Measurements from ENCODE around the gene PDLIM1. TPM values are rescaled to one million over a fixed set of nuclear protein-coding genes. Genes with fewer than 3 reads are reported as not detected.

PDLIM1 gene
- total and polyA plus RNA-seq, 2 of the 8 experiments (the other 6 are each of a cell fraction or from before 2014, with no cell fraction given): 169 to 245 TPM

- Histone ChIP-seq H4K5ac (ENCODE audit: insufficient read length, low read depth, low read length) (no peak overlapping the region), H2BK5ac (ENCODE audit: low read depth, low read length) (no peak overlapping the region), H3K27ac (ENCODE audit: low read depth, low read length) (no peak overlapping the region), H2AFZ (ENCODE audit: low read length) (no peak overlapping the region), H2BK15ac (ENCODE audit: low read length) (no peak overlapping the region), H3K79me2 (ENCODE audit: control insufficient read depth in 1 of 2, insufficient read depth in 2 of 2, low read length in 2 of 2) (no peaks in the 10 kb centered on the region), H3K9me3 (ENCODE audit: insufficient read depth in 2 of 2, low read depth in 1 of 2, low read length in 1 of 2) (no peaks in the 10 kb centered on the region), H3K36me3 (ENCODE audit: control insufficient read depth in 2 of 4, insufficient read depth in 4 of 4, low read length in 3 of 4) (0 out of 8 replicates have a peak, but pooled peaks cover 0 to 3% (median 0%) of the 10 kb centered on the region in 4 experiments), H2BK120ac (replicated peaks; ENCODE audit: low read depth, low read length) (no peak overlapping the region), H3K4me2 (ENCODE audit: insufficient read depth in 1 of 2, low read depth in 2 of 2, low read length in 2 of 2) (no peak overlapping the region), H2BK20ac (ENCODE audit: low read length) (no peak overlapping the region), H3K18ac (ENCODE audit: extremely low read depth, low read length) (no peak overlapping the region), H3K4me1 (replicated peaks in 1 of 4; ENCODE audit: control insufficient read depth in 3 of 4, insufficient read depth in 4 of 4, low read length in 3 of 4) (peaks cover 0 to 13% (median 5%) of the 10 kb centered on the region in 4 experiments; a peak in 6 of 7 replicates), H3K79me1 (ENCODE audit: low read depth, low read length) (no peaks in the 10 kb centered on the region), H3K4me3 (ENCODE audit: extremely low read depth in 1 of 4, insufficient read depth in 2 of 4, low read depth in 3 of 4, low read length in 4 of 4) (no peak overlapping the region), H3K27me3 (replicated peaks in 1 of 4; ENCODE audit: control insufficient read depth in 3 of 4, extremely low read depth in 1 of 4, insufficient read depth in 3 of 4, low read length in 3 of 4) (no peaks in the 10 kb centered on the region), H4K8ac (ENCODE audit: extremely low read depth, insufficient read depth, low read length) (no peak overlapping the region), H2BK12ac (ENCODE audit: low read depth, low read length) (no peak overlapping the region), H3K4ac (replicated peaks; ENCODE audit: insufficient read length, low read depth, low read length) (no peak overlapping the region), H3K14ac (ENCODE audit: insufficient read length) (no peak overlapping the region), H2AK5ac (ENCODE audit: low read depth, low read length) (no peak overlapping the region), H3K56ac (replicated peaks; ENCODE audit: insufficient read length, low read depth, low read length) (no peak overlapping the region), H3K9ac (replicated peaks in 1 of 4; ENCODE audit: extremely low read depth in 1 of 4, low read depth in 3 of 4, low read length in 3 of 4) (no peak overlapping the region), H3K23me2 (ENCODE audit: low read depth, low read length) (no peaks in the 10 kb centered on the region), H3K23ac (ENCODE audit: insufficient read length) (no peak overlapping the region), H4K20me1 (replicated peaks in 1 of 2; ENCODE audit: control insufficient read depth in 1 of 2, insufficient read depth in 2 of 2, low read length in 2 of 2) (no peaks in the 10 kb centered on the region), H4K91ac (replicated peaks; ENCODE audit: insufficient read length, low read length) (no peak overlapping the region)
- ChIA-PET CTCF (ENCODE audit: partially characterized antibody) (interaction anchor here (0.8 kb wide), 2 partner anchors 10 to 32 kb away, joined by 3 read pairs; no protein-coding TSS in a partner anchor), POLR2A (ENCODE audit: partially characterized antibody) (no interaction called here)
- no peak for DNase-seq (ENCODE audit: low read depth in 1 of 2, low spot score in 2 of 2)
- TF ChIP-seq EZH2 (IDR thresholded peaks at IDR 0.05; ENCODE audit: low read depth, low read length, severe bottlenecking) (no peak), NANOG (IDR thresholded peaks at IDR 0.05; ENCODE audit: insufficient read depth, low read depth, low read length, poor library complexity, severe bottlenecking) (no peak), POLR2AphosphoS5 (IDR thresholded peaks at IDR 0.05; ENCODE audit: low read depth, low read length) (no peak), ATF2 (IDR thresholded peaks at IDR 0.05; ENCODE audit: low read length) (no peak), GTF2F1 (IDR thresholded peaks at IDR 0.05; ENCODE audit: borderline replicate concordance, low read depth, low read length) (no peak), TEAD4 (IDR thresholded peaks at IDR 0.05; ENCODE audit: low read depth, low read length) (no peak), CBX5 (IDR thresholded peaks at IDR 0.05; ENCODE audit: low read depth, low read length) (no peak), POLR2A (IDR thresholded peaks at IDR 0.05; ENCODE audit: control extremely low read depth in 1 of 2, low read depth in 2 of 2, low read length in 2 of 2) (no peak)
- FAIRE-seq: no peak
- 98% methylated on average over 2 of the region's 2 CpGs; no CpG with 5 or more reads in 1 of the 2 experiments for WGBS, 2 experiments (ENCODE audit: extremely low coverage in 1 of 2, insufficient coverage in 1 of 2, insufficient read length in 1 of 2, insufficient replicate concordance in 2 of 2, low coverage in 1 of 2, low lambda C conversion rate in 2 of 2, missing lambda C conversion rate in 1 of 2)
Measured at GRCh38 chr10:95315509-95315908, 24.7 kb upstream of the PDLIM1 start.

Measured in H1 (cell line).